ENCODE results near the gene DDX54.

DDX54 gene

DNA sequence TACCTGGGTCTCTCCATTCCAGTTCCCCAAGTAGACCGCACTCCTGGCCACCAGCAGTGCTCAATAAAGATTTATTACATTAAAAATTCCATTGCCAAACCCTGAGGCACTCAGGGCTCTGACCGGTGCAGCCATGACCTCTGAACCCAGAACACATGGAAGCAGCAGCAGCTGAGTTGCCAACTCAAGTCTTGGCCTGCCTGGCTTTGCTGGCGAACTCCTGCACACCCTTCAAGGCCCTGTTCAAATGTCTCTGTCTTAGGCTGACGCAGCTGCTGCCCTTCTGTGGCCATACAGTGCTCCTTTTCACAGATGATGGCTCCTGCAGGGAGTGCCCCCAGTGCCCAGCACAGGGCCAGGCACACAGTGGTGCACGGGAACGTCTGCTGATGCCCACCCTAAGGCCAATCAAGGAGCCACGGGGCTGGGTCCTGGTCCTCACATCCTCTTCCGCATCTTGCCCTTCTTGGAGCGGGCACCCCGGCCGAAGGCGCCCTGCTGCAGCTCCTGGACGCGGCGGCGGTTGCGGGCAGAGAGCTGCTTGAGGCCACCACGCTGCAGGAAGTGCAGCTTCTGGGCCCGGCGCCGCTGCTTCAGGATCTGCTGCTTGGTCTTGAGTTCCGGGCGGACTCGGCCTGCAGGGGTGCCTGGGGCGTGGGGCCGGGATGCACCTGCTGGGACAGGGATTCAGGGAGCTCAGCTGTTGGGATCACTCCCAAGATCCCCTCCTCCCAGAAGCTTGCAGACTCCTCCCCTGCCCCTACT is 26.7 kb downstream of the DDX54 start:
- TF ChIP-seq, protein P1, sequence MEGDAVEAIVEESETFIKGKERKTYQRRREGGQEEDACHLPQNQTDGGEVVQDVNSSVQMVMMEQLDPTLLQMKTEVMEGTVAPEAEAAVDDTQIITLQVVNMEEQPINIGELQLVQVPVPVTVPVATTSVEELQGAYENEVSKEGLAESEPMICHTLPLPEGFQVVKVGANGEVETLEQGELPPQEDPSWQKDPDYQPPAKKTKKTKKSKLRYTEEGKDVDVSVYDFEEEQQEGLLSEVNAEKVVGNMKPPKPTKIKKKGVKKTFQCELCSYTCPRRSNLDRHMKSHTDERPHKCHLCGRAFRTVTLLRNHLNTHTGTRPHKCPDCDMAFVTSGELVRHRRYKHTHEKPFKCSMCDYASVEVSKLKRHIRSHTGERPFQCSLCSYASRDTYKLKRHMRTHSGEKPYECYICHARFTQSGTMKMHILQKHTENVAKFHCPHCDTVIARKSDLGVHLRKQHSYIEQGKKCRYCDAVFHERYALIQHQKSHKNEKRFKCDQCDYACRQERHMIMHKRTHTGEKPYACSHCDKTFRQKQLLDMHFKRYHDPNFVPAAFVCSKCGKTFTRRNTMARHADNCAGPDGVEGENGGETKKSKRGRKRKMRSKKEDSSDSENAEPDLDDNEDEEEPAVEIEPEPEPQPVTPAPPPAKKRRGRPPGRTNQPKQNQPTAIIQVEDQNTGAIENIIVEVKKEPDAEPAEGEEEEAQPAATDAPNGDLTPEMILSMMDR (IDR thresholded peaks at IDR 0.05) = no peak
- TF ChIP-seq ZFX (IDR thresholded peaks at IDR 0.05; ENCODE audit: borderline replicate concordance) = no peak
- H3K27ac ChIP-seq = no peak overlapping the region

DNA sequence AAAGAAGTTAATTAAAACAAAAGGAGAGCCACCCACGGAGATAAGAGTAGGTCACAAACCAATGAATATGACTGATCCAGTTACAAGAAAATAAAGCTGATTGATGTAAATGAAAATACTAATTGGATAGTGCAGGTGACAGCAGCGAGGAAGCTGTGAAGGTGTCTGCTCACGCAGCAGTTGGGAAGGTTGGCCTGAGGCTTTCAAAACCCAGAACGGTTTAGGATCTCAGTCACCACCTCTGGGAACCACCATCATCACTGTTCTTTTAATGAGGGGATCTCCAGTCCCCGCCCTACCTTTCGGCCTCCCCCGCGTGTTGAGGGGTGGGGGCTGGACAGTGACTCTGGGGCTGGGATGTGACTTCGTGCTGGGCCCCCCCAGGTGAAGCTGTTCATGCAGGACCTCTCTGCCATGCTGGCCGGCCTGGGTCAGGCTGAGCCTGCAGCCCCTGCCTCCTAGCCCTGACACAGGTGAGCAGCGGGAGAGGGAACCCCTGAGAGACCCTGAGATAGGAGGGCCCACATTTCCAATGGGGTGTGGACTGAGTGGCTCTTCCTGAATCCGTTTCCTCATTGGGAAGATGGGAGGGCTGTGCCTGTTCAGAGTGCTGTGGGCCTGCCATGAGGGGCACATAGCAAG is 27.9 kb downstream of the DDX54 start:
- H3K27ac ChIP-seq = no peak overlapping the region

DNA sequence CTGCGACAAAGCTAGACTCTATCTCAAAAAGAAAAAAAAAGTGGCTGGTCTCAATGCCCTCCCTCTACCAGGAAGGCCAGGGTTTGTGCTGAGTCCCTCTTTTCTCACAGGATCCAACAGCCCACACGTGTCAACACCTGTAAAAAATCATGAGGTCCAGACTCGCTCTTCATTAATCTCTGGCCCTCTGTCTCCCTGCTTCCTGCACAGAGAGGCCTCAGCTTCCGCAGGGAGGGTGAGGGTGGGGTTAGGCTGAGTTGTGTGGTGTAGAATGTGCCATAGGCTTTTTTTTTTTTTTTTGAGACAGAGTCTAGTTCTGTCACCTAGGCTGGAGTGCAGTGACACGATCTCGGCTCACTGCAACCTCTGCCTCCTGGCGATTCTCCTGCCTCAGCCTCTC is 29.6 kb downstream of the DDX54 start:
- no peak overlapping the region; the same call in 1 of the 2 replicates for H3K27ac ChIP-seq
- TF ChIP-seq, protein P1 (IDR thresholded peaks at IDR 0.05) = no peak
- TF ChIP-seq ZFX (IDR thresholded peaks at IDR 0.05; ENCODE audit: borderline replicate concordance) = no peak

More for the DNA sequence above, 27.9 kb downstream of the DDX54 start:
- TF ChIP-seq ZFX (IDR thresholded peaks at IDR 0.05; ENCODE audit: borderline replicate concordance) = no peak
- TF ChIP-seq, protein P1 (IDR thresholded peaks at IDR 0.05) = no peak

DNA sequence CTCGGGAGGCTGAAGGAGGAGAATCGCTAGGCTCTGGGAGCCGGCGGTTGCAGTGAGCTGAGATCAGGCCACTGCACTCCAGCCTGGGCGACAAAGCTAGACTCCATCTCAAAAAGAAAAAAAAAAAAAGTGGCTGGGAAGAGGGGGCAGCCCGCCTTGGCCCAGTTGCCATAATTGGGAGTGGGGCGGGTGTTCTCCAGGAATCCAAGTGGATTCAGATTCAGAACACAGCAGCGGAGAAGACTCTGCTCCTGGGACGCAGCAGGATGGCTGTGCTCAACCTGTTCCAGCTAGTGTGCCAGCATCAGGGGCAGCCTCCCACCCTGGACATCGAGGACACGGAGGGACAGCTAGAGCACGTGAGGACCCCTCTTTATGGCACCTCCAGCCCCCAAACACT is 30.2 kb downstream of the DDX54 start:
- H3K27ac ChIP-seq = no peak overlapping the region
- TF ChIP-seq, protein P1 (IDR thresholded peaks at IDR 0.05) = no peak
- TF ChIP-seq ZFX (IDR thresholded peaks at IDR 0.05; ENCODE audit: borderline replicate concordance) = no peak

DNA sequence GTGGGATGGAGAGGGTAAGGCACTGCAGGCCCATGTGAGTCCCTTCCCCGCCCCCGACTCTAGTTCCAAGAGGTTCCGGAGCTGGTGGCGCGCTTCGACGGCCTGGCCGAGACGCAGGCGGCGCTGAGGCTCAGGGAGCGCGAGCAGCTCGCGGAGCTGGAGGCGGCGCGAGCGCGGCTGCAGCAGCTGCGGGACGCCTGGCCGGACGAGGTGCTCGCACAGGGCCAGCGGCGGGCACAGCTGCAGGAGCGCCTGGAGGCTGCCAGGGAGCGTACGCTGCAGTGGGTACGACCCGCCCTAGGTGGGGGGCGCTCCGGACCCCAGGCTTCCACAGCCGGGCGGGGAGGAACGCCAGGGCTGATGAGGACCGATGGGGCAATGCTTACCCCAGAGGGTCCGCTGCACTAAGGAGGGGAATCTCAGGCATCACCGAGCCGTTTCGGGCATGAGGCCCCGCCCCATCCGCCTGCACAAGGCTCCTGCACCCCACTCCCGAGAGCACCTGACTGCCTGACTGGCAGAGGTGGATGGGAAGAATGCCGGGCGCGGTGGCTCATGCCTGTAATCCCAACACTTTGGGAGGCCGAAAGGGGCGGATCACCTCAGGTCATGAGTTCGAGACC is 30.8 kb downstream of the DDX54 start:
- H3K27ac ChIP-seq = no peak overlapping the region
- TF ChIP-seq, protein P1 (IDR thresholded peaks at IDR 0.05) = no peak
- TF ChIP-seq ZFX (IDR thresholded peaks at IDR 0.05; ENCODE audit: borderline replicate concordance) = no peak

- TF ChIP-seq, protein P1 (IDR thresholded peaks at IDR 0.05) = peak; percentile 89
- no peak for TF ChIP-seq ZFX (IDR thresholded peaks at IDR 0.05; ENCODE audit: borderline replicate concordance)
- peak overlapping the region; percentile 87 for H3K27ac ChIP-seq
Observed at GRCh38 chr12:113152835-113153814, 32.2 kb downstream of the DDX54 start.

Data from 22Rv1 (cell line).